Thyroid gland (tissue), 4 donors: ENCODE measurements around the gene SH3RF3.

Experiments
- CTCF ChIP-seq, 6 experiments: fragments of 200-600 bp in 3 of 6; fragments of 450-650 bp in 3 of 6; sonication (generic) in 3 of 6; IDR thresholded peaks; one replicate each; pipeline ENCODE4 v1.5.1; 2016 to 2019; ENCODE audit warnings: antibody characterized with exemption in 6 of 6, mild to moderate bottlenecking in 2 of 6, inconsistent platforms in 1 of 6, moderate library complexity in 1 of 6
- POLR2A ChIP-seq, 2 donors: fragments of 450-650 bp; IDR thresholded peaks; one replicate each; pipeline ENCODE4 v1.6.1; 2017; ENCODE audit warnings: antibody characterized with exemption in 2 of 2, mild to moderate bottlenecking in 2 of 2, moderate library complexity in 1 of 2

GRCh38 chr2:109454304-109454703 is 325.3 kb downstream of the SH3RF3 start:
- no peak for TF ChIP-seq CTCF (IDR thresholded peaks at IDR 0.05)
- TF ChIP-seq POLR2A (IDR thresholded peaks at IDR 0.05) = no peak
